ENCODE measurements around the gene CYP2B6. TPM values are rescaled to one million over a fixed set of nuclear protein-coding genes. Genes with fewer than 3 reads are reported as not detected.

The CYP2B6 gene
- total and polyA plus RNA-seq, 2 of the 13 experiments (the other 11 are each of a cell fraction or from before 2014, with no cell fraction given) = 0.09 TPM; not detected in 1

DNA sequence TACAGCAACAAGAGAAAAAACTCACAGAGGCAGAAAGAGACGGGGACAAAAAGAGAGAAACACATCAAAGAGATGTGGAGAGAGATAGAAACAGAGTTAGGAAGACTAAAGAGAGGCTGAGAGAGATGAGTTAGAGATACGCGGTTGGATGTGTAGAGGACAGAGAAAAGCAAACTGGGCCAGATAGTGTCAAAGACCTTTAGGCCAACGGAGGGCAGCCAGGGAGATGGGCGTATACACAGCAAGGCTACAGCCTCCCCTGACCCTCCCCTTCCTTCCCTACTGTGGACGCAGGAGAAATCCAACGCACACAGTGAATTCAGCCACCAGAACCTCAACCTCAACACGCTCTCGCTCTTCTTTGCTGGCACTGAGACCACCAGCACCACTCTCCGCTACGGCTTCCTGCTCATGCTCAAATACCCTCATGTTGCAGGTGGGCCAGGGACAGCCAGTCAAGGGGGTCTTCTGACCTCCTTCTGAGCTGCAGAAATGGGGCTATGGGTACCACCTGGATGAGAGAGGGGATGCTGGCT lies 18.7 kb downstream of the CYP2B6 start:
- Histone ChIP-seq H3K4me3 (replicated peaks in 1 of 3; ENCODE audit: insufficient read depth in 1 of 3, low read depth in 2 of 3, low read length in 3 of 3) (no peak overlapping the region), H3K9me3 (ENCODE audit: low read length) (no peaks in the 10 kb centered on the region), H3K79me2 (ENCODE audit: insufficient read depth, low read length) (no peaks in the 10 kb centered on the region), H3K27ac (ENCODE audit: extremely low read length, insufficient read depth, low read length) (no peak overlapping the region), H3K36me3 (replicated peaks in 1 of 2; ENCODE audit: control insufficient read depth in 1 of 2, insufficient read depth in 2 of 2, low read length in 2 of 2) (no peaks in the 10 kb centered on the region), H2AFZ (ENCODE audit: low read length) (no peak overlapping the region), H3K4me1 (ENCODE audit: insufficient read depth, low read length) (no peaks in the 10 kb centered on the region), H4K20me1 (ENCODE audit: insufficient read depth, low read length) (no peaks in the 10 kb centered on the region), H3K9ac (ENCODE audit: insufficient read depth, low read depth, low read length) (no peak overlapping the region), H3K27me3 (ENCODE audit: control insufficient read depth in 1 of 2, insufficient read depth in 2 of 2, low read length in 2 of 2) (peaks cover 2 to 27% of the 10 kb centered on the region in 2 experiments; a peak in 4 of 5 replicates), H3K4me2 (ENCODE audit: low read depth, low read length) (no peak overlapping the region)
- ATAC-seq = no peak
- in situ Hi-C loops (cut with HindIII; ENCODE audit: extremely low pct_ligation_motif_present, low pct_unique_long_range_greater_than_20kb) (no loop called here), intact Hi-C loops (cut with micrococcal nuclease; ENCODE audit: unreplicated experiment) (no loop called here)
- FAIRE-seq = no peak
- ChIA-PET CTCF (ENCODE audit: low intra/inter-chr PET ratio, low total read pairs) (no interaction called here), POLR2A (no interaction called here)
- BruUV-seq (replicated peaks) = no TSS peak
- DNase-seq (ENCODE audit: low spot score) = no peak
- 20% methylated on average over 9 of the region's 11 CpGs for WGBS (ENCODE audit: low lambda C conversion rate)
- TF ChIP-seq KLF16 (CRISPR knock-in tag; IDR thresholded peaks at IDR 0.05) (no peak), ZMYM2 (CRISPR knock-in tag; IDR thresholded peaks at IDR 0.05) (no peak), HOXA3 (CRISPR knock-in tag; IDR thresholded peaks at IDR 0.05) (no peak), ARID2 (CRISPR knock-in tag; IDR thresholded peaks at IDR 0.05; ENCODE audit: borderline replicate concordance) (no peak), ZFP62 (CRISPR knock-in tag; IDR thresholded peaks at IDR 0.05) (no peak), ZSCAN31 (CRISPR knock-in tag; IDR thresholded peaks at IDR 0.05; ENCODE audit: low read depth) (no peak)
- TF ChIP-seq, protein P1, sequence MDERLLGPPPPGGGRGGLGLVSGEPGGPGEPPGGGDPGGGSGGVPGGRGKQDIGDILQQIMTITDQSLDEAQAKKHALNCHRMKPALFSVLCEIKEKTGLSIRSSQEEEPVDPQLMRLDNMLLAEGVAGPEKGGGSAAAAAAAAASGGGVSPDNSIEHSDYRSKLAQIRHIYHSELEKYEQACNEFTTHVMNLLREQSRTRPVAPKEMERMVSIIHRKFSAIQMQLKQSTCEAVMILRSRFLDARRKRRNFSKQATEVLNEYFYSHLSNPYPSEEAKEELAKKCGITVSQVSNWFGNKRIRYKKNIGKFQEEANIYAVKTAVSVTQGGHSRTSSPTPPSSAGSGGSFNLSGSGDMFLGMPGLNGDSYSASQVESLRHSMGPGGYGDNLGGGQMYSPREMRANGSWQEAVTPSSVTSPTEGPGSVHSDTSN (CRISPR knock-in tag; IDR thresholded peaks at IDR 0.05) = no peak
- TF ChIP-seq, protein P2, sequence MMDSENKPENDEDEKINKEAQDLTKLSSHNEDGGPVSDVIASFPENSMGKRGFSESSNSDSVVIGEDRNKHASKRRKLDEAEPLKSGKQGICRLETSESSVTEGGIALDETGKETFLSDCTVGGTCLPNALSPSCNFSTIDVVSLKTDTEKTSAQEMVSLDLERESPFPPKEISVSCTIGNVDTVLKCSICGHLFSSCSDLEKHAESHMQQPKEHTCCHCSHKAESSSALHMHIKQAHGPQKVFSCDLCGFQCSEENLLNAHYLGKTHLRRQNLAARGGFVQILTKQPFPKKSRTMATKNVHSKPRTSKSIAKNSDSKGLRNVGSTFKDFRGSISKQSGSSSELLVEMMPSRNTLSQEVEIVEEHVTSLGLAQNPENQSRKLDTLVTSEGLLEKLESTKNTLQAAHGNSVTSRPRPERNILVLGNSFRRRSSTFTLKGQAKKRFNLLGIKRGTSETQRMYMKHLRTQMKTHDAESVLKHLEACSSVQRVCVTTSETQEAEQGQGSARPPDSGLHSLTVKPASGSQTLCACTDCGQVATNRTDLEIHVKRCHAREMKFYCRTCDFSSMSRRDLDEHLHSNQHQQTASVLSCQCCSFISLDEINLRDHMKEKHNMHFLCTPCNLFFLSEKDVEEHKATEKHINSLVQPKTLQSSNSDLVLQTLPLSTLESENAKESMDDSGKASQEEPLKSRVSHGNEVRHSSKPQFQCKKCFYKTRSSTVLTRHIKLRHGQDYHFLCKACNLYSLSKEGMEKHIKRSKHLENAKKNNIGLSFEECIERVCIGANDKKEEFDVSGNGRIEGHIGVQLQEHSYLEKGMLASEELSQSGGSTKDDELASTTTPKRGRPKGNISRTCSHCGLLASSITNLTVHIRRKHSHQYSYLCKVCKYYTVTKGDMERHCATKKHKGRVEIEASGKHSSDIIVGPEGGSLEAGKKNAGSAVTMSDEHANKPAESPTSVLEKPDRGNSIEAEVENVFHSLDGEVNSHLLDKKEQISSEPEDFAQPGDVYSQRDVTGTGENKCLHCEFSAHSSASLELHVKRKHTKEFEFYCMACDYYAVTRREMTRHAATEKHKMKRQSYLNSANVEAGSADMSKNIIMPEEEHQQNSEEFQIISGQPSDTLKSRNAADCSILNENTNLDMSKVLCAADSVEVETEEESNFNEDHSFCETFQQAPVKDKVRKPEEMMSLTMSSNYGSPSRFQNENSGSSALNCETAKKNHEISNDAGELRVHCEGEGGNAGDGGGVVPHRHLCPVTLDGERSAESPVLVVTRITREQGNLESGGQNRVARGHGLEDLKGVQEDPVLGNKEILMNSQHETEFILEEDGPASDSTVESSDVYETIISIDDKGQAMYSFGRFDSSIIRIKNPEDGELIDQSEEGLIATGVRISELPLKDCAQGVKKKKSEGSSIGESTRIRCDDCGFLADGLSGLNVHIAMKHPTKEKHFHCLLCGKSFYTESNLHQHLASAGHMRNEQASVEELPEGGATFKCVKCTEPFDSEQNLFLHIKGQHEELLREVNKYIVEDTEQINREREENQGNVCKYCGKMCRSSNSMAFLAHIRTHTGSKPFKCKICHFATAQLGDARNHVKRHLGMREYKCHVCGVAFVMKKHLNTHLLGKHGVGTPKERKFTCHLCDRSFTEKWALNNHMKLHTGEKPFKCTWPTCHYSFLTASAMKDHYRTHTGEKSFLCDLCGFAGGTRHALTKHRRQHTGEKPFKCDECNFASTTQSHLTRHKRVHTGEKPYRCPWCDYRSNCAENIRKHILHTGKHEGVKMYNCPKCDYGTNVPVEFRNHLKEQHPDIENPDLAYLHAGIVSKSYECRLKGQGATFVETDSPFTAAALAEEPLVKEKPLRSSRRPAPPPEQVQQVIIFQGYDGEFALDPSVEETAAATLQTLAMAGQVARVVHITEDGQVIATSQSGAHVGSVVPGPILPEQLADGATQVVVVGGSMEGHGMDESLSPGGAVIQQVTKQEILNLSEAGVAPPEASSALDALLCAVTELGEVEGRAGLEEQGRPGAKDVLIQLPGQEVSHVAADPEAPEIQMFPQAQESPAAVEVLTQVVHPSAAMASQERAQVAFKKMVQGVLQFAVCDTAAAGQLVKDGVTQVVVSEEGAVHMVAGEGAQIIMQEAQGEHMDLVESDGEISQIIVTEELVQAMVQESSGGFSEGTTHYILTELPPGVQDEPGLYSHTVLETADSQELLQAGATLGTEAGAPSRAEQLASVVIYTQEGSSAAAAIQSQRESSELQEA (CRISPR knock-in tag; IDR thresholded peaks at IDR 0.05; ENCODE audit: not compliant biosample characterization) = no peak

Measured in HepG2 (cell line).